Endodermal cell (in vitro differentiated cells): ENCODE results near the gene TCHH. TPM values are rescaled to one million over a fixed set of nuclear protein-coding genes. Genes with fewer than 3 reads are reported as not detected.

Source experiments
- DNase-seq: peaks from one replicate; pipeline ENCODE4 v3.0.0-alpha.2; 2017
- H3K27ac ChIP-seq: 2 replicates; pipeline ENCODE4 v1.5.1; 2013; ENCODE audit warnings: mild to moderate bottlenecking, low read depth, low read length, moderate library complexity
- H3K27me3 ChIP-seq: 2 replicates; pipeline ENCODE4 v1.6.1; 2013; ENCODE audit warnings: mild to moderate bottlenecking, low read length, moderate library complexity; ENCODE audit not compliant: insufficient read depth, control insufficient read depth, poor library complexity, severe bottlenecking
- H3K36me3 ChIP-seq: 2 replicates; pipeline ENCODE4 v1.7.0; 2013; ENCODE audit warnings: mild to moderate bottlenecking, low read length, moderate library complexity; ENCODE audit not compliant: control insufficient read depth, insufficient read depth
- H3K4me1 ChIP-seq: one replicate; pipeline ENCODE4 v1.7.0; 2013; ENCODE audit warnings: low read length; ENCODE audit not compliant: control insufficient read depth, insufficient read depth
- H3K4me3 ChIP-seq: 2 replicates; pipeline ENCODE4 v1.5.1; 2013; ENCODE audit warnings: mild to moderate bottlenecking, low read length, moderate library complexity
- H3K9ac ChIP-seq: 2 replicates; pipeline ENCODE4 v1.6.1; 2013; ENCODE audit warnings: mild to moderate bottlenecking, low read length, moderate library complexity; ENCODE audit not compliant: poor library complexity, severe bottlenecking; ENCODE audit errors: extremely low read depth
- H3K9me3 ChIP-seq: 2 replicates; pipeline ENCODE4 v1.6.1; 2013; ENCODE audit warnings: mild to moderate bottlenecking, low read length, moderate library complexity; ENCODE audit not compliant: control insufficient read depth
- H3K27ac Mint-ChIP-seq: 2 replicates; pipeline ENCODE4 v1.8.0; 2020; ENCODE audit warnings: mixed read lengths
- H3K27me3 Mint-ChIP-seq: 2 replicates; pipeline ENCODE4 v1.8.0; 2021; ENCODE audit warnings: mild to moderate bottlenecking, mixed read lengths; ENCODE audit not compliant: insufficient read depth
- H3K36me3 Mint-ChIP-seq: 2 replicates; pipeline ENCODE4 v1.8.0; 2020; ENCODE audit warnings: low read depth, mixed read lengths
- H3K4me1 Mint-ChIP-seq: 2 replicates; pipeline ENCODE4 v1.8.0; 2020; ENCODE audit warnings: mixed read lengths
- H3K4me3 Mint-ChIP-seq: 2 replicates; pipeline ENCODE4 v1.8.0; 2020; ENCODE audit warnings: mild to moderate bottlenecking, moderate library complexity, mixed read lengths
- H3K9me3 Mint-ChIP-seq: 2 replicates; pipeline ENCODE4 v1.8.0; 2020; ENCODE audit warnings: mild to moderate bottlenecking, mixed read lengths
- WGBS, 2 experiments: methylation state at CpG; one replicate each; pipeline versions ENCODE4 v1.1.5 to v1.1.7; 2013; ENCODE audit warnings: missing lambda C conversion rate in 2 of 2, mixed read lengths in 1 of 2; ENCODE audit not compliant: insufficient coverage in 1 of 2, insufficient read length in 1 of 2; 5-methylcytosine and 5-hydroxymethylcytosine counted together
- total RNA-seq, 2 donors: library from RNA; stranded (reverse); fragmentation: NEBNext Ultra II Directional in 1 of 2; extraction: Animal tissue kit (Norgen Biotek cat#: 25700) in 1 of 2; gene quantifications; 2 replicates in 1 of 2; 3 replicates in 1 of 2; pipeline ENCODE4 v1.2.1, GENCODE V29; 2021
- TF ChIP-seq, protein P1 (sequence below): fragments of 200-600 bp; sonication (generic); conservative IDR thresholded peaks from 2 replicates; pipeline ENCODE4 v1.5.0; 2021; ENCODE audit warnings: antibody characterized with exemption, mild to moderate bottlenecking

Gene TCHH
- total RNA-seq, 2 donors from 2014 or later = 0.09 TPM

DNA sequence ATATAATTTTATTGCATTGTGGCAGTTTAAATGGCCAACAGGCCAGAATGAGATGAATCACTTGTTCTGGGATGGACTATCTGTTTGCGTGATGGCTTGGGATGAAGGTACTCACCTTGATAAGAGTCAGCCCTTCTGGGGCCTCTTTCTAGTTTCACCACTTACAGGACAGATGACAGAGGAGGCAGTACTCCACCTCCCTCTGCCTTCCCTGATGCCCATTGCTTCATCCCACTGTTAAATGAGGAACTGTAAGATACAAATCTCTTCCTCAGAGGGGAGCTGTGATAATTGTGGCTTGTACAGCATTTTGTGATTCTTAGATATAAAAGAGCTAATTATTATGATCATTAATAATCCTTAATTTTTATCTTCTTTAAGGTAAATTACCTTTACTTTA lies 3.7 kb upstream of the TCHH start:
- no peaks in the 10 kb centered on the region for H3K36me3 ChIP-seq
- no peaks in the 10 kb centered on the region for H3K4me1 Mint-ChIP-seq
- no peak overlapping the region for H3K27ac Mint-ChIP-seq
- H3K4me3 Mint-ChIP-seq = no peak overlapping the region
- no peaks in the 10 kb centered on the region for H3K36me3 Mint-ChIP-seq
- no peak overlapping the region for H3K9ac ChIP-seq
- no peaks in the 10 kb centered on the region for H3K9me3 Mint-ChIP-seq
- peaks cover 31% of the 10 kb centered on the region for H3K27me3 Mint-ChIP-seq
- H3K9me3 ChIP-seq = peaks cover 8% of the 10 kb centered on the region
- H3K4me3 ChIP-seq = no peak overlapping the region
- no peak for DNase-seq
- H3K4me1 ChIP-seq = no peaks in the 10 kb centered on the region
- TF ChIP-seq, protein P1, sequence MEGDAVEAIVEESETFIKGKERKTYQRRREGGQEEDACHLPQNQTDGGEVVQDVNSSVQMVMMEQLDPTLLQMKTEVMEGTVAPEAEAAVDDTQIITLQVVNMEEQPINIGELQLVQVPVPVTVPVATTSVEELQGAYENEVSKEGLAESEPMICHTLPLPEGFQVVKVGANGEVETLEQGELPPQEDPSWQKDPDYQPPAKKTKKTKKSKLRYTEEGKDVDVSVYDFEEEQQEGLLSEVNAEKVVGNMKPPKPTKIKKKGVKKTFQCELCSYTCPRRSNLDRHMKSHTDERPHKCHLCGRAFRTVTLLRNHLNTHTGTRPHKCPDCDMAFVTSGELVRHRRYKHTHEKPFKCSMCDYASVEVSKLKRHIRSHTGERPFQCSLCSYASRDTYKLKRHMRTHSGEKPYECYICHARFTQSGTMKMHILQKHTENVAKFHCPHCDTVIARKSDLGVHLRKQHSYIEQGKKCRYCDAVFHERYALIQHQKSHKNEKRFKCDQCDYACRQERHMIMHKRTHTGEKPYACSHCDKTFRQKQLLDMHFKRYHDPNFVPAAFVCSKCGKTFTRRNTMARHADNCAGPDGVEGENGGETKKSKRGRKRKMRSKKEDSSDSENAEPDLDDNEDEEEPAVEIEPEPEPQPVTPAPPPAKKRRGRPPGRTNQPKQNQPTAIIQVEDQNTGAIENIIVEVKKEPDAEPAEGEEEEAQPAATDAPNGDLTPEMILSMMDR = no peak
- H3K27ac ChIP-seq = no peak overlapping the region
- peaks cover 29% of the 10 kb centered on the region for H3K27me3 ChIP-seq
- 80 to 88% methylated on average over 1 of the region's 1 CpG for WGBS, 2 experiments

DNA sequence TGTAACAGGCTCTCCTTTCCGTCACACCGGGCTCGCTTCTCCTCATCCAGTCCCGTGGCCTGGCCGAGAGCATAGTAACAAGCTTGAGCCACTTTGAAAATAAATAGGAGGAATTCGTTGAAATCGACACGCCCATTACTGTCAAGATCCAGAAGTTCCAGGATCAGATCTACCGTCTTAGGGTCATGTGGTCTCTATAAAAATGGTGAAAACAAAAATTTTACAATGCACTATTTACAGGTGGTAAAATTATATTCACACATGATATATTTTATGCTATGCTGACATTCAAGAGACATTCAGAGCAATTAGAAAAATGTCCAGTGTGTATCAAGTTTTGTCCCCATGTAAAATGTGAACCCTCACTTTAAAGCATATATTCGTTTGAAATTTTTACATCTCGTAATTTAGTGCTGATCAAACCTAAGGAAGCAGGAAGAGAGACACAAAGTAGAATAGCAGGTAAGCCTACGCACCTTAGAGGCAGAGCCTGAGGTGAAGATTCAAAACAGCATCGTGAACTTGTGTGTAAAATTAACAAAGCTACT lies 2.3 kb downstream of the TCHH start:
- H3K27ac ChIP-seq = no peak overlapping the region
- Mint-ChIP-seq H3K4me3 (no peak overlapping the region), H3K9me3 (no peaks in the 10 kb centered on the region), H3K27ac (no peak overlapping the region), H3K36me3 (no peaks in the 10 kb centered on the region), H3K27me3 (peaks cover 19% of the 10 kb centered on the region), H3K4me1 (no peaks in the 10 kb centered on the region)
- no peak for DNase-seq
- H3K9ac ChIP-seq = no peak overlapping the region
- no peaks in the 10 kb centered on the region for H3K36me3 ChIP-seq
- H3K27me3 ChIP-seq = peaks cover 87% of the 10 kb centered on the region
- 69 to 76% methylated on average over 10 to 13 of the region's 13 CpGs for WGBS, 2 experiments
- H3K4me3 ChIP-seq = no peak overlapping the region
- TF ChIP-seq, protein P1 = no peak
- no peaks in the 10 kb centered on the region for H3K4me1 ChIP-seq
- H3K9me3 ChIP-seq = peaks cover 33% of the 10 kb centered on the region

DNA sequence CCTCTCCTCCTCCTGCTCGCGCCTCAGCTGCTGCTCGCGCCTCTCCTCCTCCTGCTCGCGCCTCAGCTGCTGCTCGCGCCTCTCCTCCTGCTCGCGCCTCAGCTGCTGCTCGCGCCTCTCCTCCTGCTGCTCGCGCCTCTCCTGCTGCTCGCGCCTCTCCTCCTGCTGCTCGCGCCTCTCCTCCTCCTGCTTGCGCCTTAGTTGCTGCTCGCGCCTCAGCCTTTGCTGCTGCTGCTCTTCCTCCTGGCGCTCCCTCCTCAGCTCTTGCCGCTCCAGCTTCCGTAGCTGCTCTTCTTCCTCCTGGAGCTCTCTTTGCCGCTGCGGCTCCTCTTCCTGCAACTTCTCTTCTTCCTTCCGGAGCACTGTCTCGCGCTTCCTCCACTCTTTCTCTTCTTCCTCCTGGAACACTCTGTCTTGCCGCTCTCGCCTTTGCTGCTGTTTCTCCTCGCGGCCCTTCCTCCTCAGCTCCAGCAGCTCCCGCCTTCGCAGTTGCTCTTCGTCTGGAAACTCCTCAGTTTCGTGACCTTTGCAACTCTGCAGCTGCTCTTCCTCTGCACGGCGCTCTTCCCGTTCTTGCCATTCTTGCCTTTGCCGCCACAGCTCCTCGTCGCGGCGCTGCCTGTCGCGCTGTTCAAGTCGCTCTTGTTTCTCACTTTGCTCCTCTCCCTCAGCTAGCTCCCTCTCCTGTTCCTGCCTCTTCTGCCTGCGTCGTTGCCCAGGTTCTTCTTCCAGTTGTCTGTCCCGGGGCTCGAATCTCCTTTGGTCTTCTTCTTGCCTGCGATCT lies 3.0 kb downstream of the TCHH start:
- Mint-ChIP-seq H3K36me3 (no peaks in the 10 kb centered on the region), H3K27ac (no peak overlapping the region), H3K27me3 (peaks cover 17% of the 10 kb centered on the region), H3K4me3 (no peak overlapping the region), H3K4me1 (no peaks in the 10 kb centered on the region), H3K9me3 (no peaks in the 10 kb centered on the region)
- TF ChIP-seq, protein P1 = peak; percentile 23
- Histone ChIP-seq H3K4me1 (no peaks in the 10 kb centered on the region), H3K9me3 (peaks cover 37% of the 10 kb centered on the region), H3K27me3 (peaks cover 94% of the 10 kb centered on the region), H3K4me3 (no peak overlapping the region), H3K9ac (no peak overlapping the region), H3K36me3 (no peaks in the 10 kb centered on the region), H3K27ac (no peak overlapping the region)
- peak; percentile 72 for DNase-seq
- 24 to 51% methylated on average over 53 of the region's 53 CpGs for WGBS, 2 experiments
